SK-N-SH (cell line): ENCODE results near the gene SERBP1. TPM values are rescaled to one million over a fixed set of nuclear protein-coding genes. Genes with fewer than 3 reads are reported as not detected.

Source experiments
- CTCF ChIA-PET: fragments of 300-600, 350-600 bp; formaldehyde crosslinking; extraction: SDS; loops from one replicate; lab custom pipeline; 2021; lab: Yijun Ruan, JAX
- POLR2A ChIA-PET: fragments of 350-600 bp; sonication (Branson Sonifier 250); formaldehyde crosslinking; extraction: SDS; loops from one replicate; lab custom pipeline; 2020; ENCODE audit warnings: antibody characterized with exemption, inconsistent platforms; lab: Yijun Ruan, JAX
- DNase-seq: peaks from one replicate; pipeline ENCODE4 v3.0.0; 2012
- H2AFZ ChIP-seq: fragments of 200-600 bp; sonication (generic); 2 replicates; pipeline ENCODE4 v1.8.1; 2016; ENCODE audit warnings: antibody characterized with exemption, mild to moderate bottlenecking, low read depth
- H3F3A ChIP-seq: fragments of 200-600 bp; sonication (generic); replicated peaks from 2 replicates; pipeline ENCODE3; 2016; ENCODE audit warnings: antibody characterized with exemption, mild to moderate bottlenecking; ENCODE audit not compliant: insufficient read depth
- H3K27ac ChIP-seq, 2 experiments: fragments of 200-500 bp in 1 of 2; fragments of 200-600 bp in 1 of 2; sonication (Bioruptor generic) in 1 of 2; sonication (generic), shearing (Covaris generic) in 1 of 2; 2 replicates each; pipeline versions ENCODE4 v1.5.1 to v1.6.1; 2014 to 2016; ENCODE audit warnings: low read depth in 2 of 2, inconsistent platforms in 1 of 2, low read length in 1 of 2, mild to moderate bottlenecking in 1 of 2, mixed read lengths in 1 of 2
- H3K27me3 ChIP-seq: fragments of 200-600 bp; sonication (generic), shearing (Covaris generic); 2 replicates; pipeline ENCODE4 v1.6.1; 2016; ENCODE audit warnings: mixed run types; ENCODE audit not compliant: insufficient read depth
- H3K36me3 ChIP-seq, 2 experiments: fragments of 200-500 bp in 1 of 2; fragments of 200-600 bp in 1 of 2; sonication (Bioruptor generic) in 1 of 2; sonication (generic) in 1 of 2; replicated peaks in 1 of 2; 2 replicates each; pipeline versions ENCODE3 to v1.5.1; 2014 to 2016; ENCODE audit warnings: low read length in 1 of 2, mild to moderate bottlenecking in 1 of 2; ENCODE audit not compliant: insufficient read depth in 2 of 2, control insufficient read depth in 1 of 2
- H3K4me1 ChIP-seq, 2 experiments: fragments of 200-500 bp in 1 of 2; fragments of 200-600 bp in 1 of 2; sonication (Bioruptor generic) in 1 of 2; sonication (generic), shearing (Covaris generic) in 1 of 2; 2 replicates each; pipeline versions ENCODE4 v1.5.1 to v1.6.1; 2014 to 2016; ENCODE audit warnings: low read depth in 1 of 2, low read length in 1 of 2, mixed run types in 1 of 2; ENCODE audit not compliant: insufficient read depth in 2 of 2, control insufficient read depth in 1 of 2
- H3K4me2 ChIP-seq: fragments of 200-600 bp; sonication (generic), shearing (Covaris generic); 2 replicates; pipeline ENCODE4 v1.6.1; 2017; ENCODE audit warnings: mixed run types
- H3K4me3 ChIP-seq, 2 experiments: fragments of 200-500 bp in 1 of 2; fragments of 200-600 bp in 1 of 2; sonication (Bioruptor generic) in 1 of 2; sonication (generic), shearing (Covaris generic) in 1 of 2; 2 replicates each; pipeline versions ENCODE4 v1.5.1 to v1.8.1; 2014 to 2016; ENCODE audit warnings: low read depth in 2 of 2, inconsistent platforms in 1 of 2, low read length in 1 of 2, mild to moderate bottlenecking in 1 of 2, mixed read lengths in 1 of 2, moderate library complexity in 1 of 2
- H3K79me2 ChIP-seq: fragments of 200-600 bp; sonication (generic); 2 replicates; pipeline ENCODE4 v1.8.1; 2017; ENCODE audit warnings: mild to moderate bottlenecking; ENCODE audit not compliant: insufficient read depth
- H3K9ac ChIP-seq: fragments of 200-600 bp; sonication (generic); 2 replicates; pipeline ENCODE4 v1.6.1; 2017; ENCODE audit warnings: mixed run types
- H3K9me2 ChIP-seq: fragments of 200-600 bp; sonication (generic); 2 replicates; pipeline ENCODE4 v1.6.1; 2017; ENCODE audit warnings: mixed run types
- H3K9me3 ChIP-seq: fragments of 200-600 bp; sonication (generic); 2 replicates; pipeline ENCODE4 v1.6.1; 2017; ENCODE audit warnings: mixed run types, mild to moderate bottlenecking, moderate library complexity
- H4K20me1 ChIP-seq: fragments of 200-600 bp; sonication (generic); 2 replicates; pipeline ENCODE4 v1.6.1; 2017; ENCODE audit warnings: mild to moderate bottlenecking, mixed run types; ENCODE audit not compliant: insufficient read depth
- CHD2 ChIP-seq: fragments of 150-350 bp; IDR thresholded peaks from 2 replicates; pipeline ENCODE4 v1.6.1; 2018; ENCODE audit warnings: low read length; ENCODE audit not compliant: partially characterized antibody
- FOXJ3 ChIP-seq: sonication (generic); formaldehyde crosslinking; IDR thresholded peaks from 2 replicates; pipeline ENCODE4 v1.5.1; 2020; ENCODE audit warnings: mild to moderate bottlenecking, missing genetic modification reagents
- GABPA ChIP-seq: IDR thresholded peaks from 2 replicates; pipeline ENCODE4 v1.4.0; 2012; ENCODE audit warnings: low read depth, mild to moderate bottlenecking
- GATA2 ChIP-seq: sonication (generic); formaldehyde crosslinking; IDR thresholded peaks from 2 replicates; pipeline ENCODE4 v1.5.0; 2020; ENCODE audit warnings: mild to moderate bottlenecking, missing genetic modification reagents
- MXI1 ChIP-seq: IDR thresholded peaks from 2 replicates; pipeline ENCODE4 v1.6.1; 2012; ENCODE audit warnings: mild to moderate bottlenecking, low read depth, low read length, improper control_type of control experiment
- POLR2AphosphoS5 ChIP-seq: IDR thresholded peaks from 2 replicates; pipeline ENCODE4 v1.6.1; 2012; ENCODE audit warnings: low read depth, low read length
- TAF1 ChIP-seq: IDR thresholded peaks from 2 replicates; pipeline ENCODE4 v1.6.1; 2012; ENCODE audit warnings: low read depth, mild to moderate bottlenecking, low read length, moderate library complexity, borderline replicate concordance
- TCF12 ChIP-seq: IDR thresholded peaks from 2 replicates; pipeline ENCODE4 v1.4.0; 2012
- TEAD4 ChIP-seq: IDR thresholded peaks from 2 replicates; pipeline ENCODE4 v1.4.0; 2012; ENCODE audit warnings: mild to moderate bottlenecking, borderline replicate concordance; ENCODE audit not compliant: insufficient read depth
- YY1 ChIP-seq: IDR thresholded peaks from 2 replicates; pipeline ENCODE4 v1.4.0; 2012; ENCODE audit warnings: low read depth, mild to moderate bottlenecking
- WGBS: methylation state at CpG from one replicate; pipeline ENCODE4 v1.1.6; 2017; ENCODE audit warnings: low lambda C conversion rate; 5-methylcytosine and 5-hydroxymethylcytosine counted together
- polyA plus RNA-seq, 3 experiments: library from polyadenylated mRNA; depleted of rRNA; stranded (reverse); fragments of >200 nt; gene quantifications; 2 replicates each; pipeline ENCODE4 v1.2.3, GENCODE V29; 2012
- TF ChIP-seq, protein P1 (sequence below): IDR thresholded peaks from 2 replicates; pipeline ENCODE4 v1.4.0; 2012; ENCODE audit warnings: low read depth, borderline replicate concordance
- TF ChIP-seq, protein P2 (sequence below): IDR thresholded peaks from 2 replicates; pipeline ENCODE4 v1.4.0; 2012; ENCODE audit warnings: low read depth, borderline replicate concordance
- TF ChIP-seq, protein P3 (sequence below): IDR thresholded peaks from 2 replicates; pipeline ENCODE4; 2012

Gene SERBP1
- polyA plus RNA-seq, 1 of the 3 experiments (the other 2 are of a cell fraction), result 194 TPM

DNA sequence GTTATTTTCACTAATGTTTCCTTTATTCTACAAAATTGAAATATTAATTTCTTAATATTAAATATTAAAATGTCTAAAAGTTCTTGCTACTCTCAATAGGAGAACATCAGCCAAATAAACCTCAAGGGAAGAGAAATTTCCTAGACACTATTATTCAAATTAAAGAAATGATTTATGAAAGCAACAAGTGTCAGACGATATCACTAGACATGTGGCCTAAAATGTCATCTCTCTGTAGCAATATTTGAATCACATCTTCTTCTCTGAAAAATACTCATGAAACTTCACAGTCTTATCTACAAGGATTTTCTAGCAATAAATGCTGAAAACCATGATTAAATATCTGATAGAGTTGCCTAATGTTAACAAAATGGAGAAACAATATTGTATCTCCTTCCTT lies 2.5 kb upstream of the SERBP1 start:
- Histone ChIP-seq H3K79me2 (peaks cover 24% of the 10 kb centered on the region), H3K4me3 (no peak overlapping the region), H3K4me2 (no peak overlapping the region), H3K27ac (no peak overlapping the region), H2AFZ (peak overlapping the region; percentile 58; the same call in 1 of the 2 replicates), H3K36me3 (peaks cover 11% of the 10 kb centered on the region in 2 experiments), H3K9me2 (no peaks in the 10 kb centered on the region), H4K20me1 (peaks cover 20% of the 10 kb centered on the region), H3K9ac (no peak overlapping the region), H3K9me3 (no peaks in the 10 kb centered on the region), H3K27me3 (no peaks in the 10 kb centered on the region), H3K4me1 (peaks cover 0 to 16% of the 10 kb centered on the region in 2 experiments; a peak in 2 of 4 replicates), H3F3A (peaks cover 15% of the 10 kb centered on the region)
- 97% methylated on average over 1 of the region's 1 CpG for WGBS
- POLR2A ChIA-PET, result interaction anchor here (0.7 kb wide), 1 partner anchor 618 kb away, joined by 4 read pairs; the partner anchor contains the start of gene DIRAS3
- DNase-seq, result no peak
- TF ChIP-seq MXI1 (no peak), TEAD4 (no peak), YY1 (no peak), GATA2 (CRISPR knock-in tag) (no peak), FOXJ3 (CRISPR knock-in tag) (no peak), CHD2 (no peak), GABPA (no peak), TCF12 (no peak), TAF1 (no peak), POLR2AphosphoS5 (no peak)
- TF ChIP-seq, protein P1, sequence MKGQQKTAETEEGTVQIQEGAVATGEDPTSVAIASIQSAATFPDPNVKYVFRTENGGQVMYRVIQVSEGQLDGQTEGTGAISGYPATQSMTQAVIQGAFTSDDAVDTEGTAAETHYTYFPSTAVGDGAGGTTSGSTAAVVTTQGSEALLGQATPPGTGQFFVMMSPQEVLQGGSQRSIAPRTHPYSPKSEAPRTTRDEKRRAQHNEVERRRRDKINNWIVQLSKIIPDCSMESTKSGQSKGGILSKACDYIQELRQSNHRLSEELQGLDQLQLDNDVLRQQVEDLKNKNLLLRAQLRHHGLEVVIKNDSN, result no peak
- TF ChIP-seq, protein P2, sequence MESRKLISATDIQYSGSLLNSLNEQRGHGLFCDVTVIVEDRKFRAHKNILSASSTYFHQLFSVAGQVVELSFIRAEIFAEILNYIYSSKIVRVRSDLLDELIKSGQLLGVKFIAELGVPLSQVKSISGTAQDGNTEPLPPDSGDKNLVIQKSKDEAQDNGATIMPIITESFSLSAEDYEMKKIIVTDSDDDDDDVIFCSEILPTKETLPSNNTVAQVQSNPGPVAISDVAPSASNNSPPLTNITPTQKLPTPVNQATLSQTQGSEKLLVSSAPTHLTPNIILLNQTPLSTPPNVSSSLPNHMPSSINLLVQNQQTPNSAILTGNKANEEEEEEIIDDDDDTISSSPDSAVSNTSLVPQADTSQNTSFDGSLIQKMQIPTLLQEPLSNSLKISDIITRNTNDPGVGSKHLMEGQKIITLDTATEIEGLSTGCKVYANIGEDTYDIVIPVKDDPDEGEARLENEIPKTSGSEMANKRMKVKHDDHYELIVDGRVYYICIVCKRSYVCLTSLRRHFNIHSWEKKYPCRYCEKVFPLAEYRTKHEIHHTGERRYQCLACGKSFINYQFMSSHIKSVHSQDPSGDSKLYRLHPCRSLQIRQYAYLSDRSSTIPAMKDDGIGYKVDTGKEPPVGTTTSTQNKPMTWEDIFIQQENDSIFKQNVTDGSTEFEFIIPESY, result no peak
- TF ChIP-seq, protein P3, sequence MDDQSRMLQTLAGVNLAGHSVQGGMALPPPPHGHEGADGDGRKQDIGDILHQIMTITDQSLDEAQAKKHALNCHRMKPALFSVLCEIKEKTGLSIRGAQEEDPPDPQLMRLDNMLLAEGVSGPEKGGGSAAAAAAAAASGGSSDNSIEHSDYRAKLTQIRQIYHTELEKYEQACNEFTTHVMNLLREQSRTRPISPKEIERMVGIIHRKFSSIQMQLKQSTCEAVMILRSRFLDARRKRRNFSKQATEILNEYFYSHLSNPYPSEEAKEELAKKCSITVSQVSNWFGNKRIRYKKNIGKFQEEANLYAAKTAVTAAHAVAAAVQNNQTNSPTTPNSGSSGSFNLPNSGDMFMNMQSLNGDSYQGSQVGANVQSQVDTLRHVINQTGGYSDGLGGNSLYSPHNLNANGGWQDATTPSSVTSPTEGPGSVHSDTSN, result no peak
- CTCF ChIA-PET, result interaction anchor here (1.3 to 1.9 kb wide), 2 partner anchors 68 to 85 kb away, joined by 4 to 9 read pairs; no protein-coding TSS in a partner anchor
